ENCODE data around the gene SPEN. TPM values are rescaled to one million over a fixed set of nuclear protein-coding genes. Genes with fewer than 3 reads are reported as not detected.

SPEN gene
- total RNA-seq, 6 experiments from 2014 or later: 13.5 to 33.7 (median 23.2) TPM

GRCh38 chr1:15940110-15941043, 92.9 kb downstream of the SPEN start:
- Histone ChIP-seq H3K4me1 (peaks cover 0 to 10% (median 0%) of the 10 kb centered on the region in 4 donors), H3K9me3 (no peaks in the 10 kb centered on the region), H3K36me3 (peaks cover 0 to 79% (median 21%) of the 10 kb centered on the region in 4 donors), H3K27me3 (no peaks in the 10 kb centered on the region), H3K27ac (no peak overlapping the region), H3K4me3 (no peak overlapping the region)
- 89% methylated on average over 13 of the region's 13 CpGs for whole genome bisulfite sequencing (ENCODE audit: insufficient coverage, low coverage, low lambda C conversion rate, missing lambda C conversion rate)
- TF ChIP-seq, protein P1, sequence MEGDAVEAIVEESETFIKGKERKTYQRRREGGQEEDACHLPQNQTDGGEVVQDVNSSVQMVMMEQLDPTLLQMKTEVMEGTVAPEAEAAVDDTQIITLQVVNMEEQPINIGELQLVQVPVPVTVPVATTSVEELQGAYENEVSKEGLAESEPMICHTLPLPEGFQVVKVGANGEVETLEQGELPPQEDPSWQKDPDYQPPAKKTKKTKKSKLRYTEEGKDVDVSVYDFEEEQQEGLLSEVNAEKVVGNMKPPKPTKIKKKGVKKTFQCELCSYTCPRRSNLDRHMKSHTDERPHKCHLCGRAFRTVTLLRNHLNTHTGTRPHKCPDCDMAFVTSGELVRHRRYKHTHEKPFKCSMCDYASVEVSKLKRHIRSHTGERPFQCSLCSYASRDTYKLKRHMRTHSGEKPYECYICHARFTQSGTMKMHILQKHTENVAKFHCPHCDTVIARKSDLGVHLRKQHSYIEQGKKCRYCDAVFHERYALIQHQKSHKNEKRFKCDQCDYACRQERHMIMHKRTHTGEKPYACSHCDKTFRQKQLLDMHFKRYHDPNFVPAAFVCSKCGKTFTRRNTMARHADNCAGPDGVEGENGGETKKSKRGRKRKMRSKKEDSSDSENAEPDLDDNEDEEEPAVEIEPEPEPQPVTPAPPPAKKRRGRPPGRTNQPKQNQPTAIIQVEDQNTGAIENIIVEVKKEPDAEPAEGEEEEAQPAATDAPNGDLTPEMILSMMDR (IDR thresholded peaks at IDR 0.05): no peak
- TF ChIP-seq POLR2A (IDR thresholded peaks at IDR 0.05): no peak
- DNase-seq (no peak), ATAC-seq (no peak)
- intact Hi-C loops (cut with DNase I): no loop called here

- H3K36me3 ChIP-seq: peaks cover 0 to 80% (median 23%) of the 10 kb centered on the region in 4 donors
- H3K27ac ChIP-seq: no peak overlapping the region
- DNase-seq: no peak
Measured at GRCh38 chr1:15941044-15941840, 93.7 kb downstream of the SPEN start.

DNA sequence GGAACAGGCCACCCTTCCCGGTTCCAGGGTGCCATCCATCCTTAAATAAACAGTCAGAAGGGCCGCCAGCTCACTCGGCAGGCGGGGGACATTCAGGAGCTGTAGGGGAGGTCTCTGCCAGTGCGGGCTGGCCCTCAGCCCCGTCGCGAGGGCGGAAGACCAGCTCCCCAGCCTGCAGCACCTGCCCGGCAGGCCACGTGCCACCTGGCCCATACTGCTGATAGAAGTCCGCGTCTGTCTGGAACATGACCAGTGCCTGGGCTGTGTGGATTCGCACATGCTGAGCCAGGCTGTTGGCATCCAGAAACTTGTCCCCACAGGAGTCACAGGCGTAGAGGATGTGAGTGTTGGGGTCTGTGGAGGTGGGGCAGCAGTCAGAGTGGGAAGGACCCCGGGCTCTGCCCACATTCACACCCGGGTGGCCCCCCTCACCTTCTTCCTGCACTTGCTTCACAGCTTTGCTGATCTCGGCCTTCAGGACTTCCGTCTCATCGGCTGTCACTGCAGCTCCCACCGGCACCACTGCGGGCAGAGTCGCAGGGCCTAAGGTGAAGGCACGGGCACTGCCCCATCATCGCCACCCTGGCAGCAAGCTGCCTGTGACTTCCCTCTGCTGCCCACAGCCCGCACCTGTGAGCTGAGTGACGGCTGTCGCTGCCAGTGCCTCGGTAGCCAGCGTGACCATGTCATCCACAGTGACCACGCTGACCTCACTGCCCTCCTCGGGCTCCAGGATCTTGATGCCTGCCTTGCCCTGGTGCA, 94.6 kb downstream of the SPEN start:
- H3K27me3 ChIP-seq: no peaks in the 10 kb centered on the region
- TF ChIP-seq, protein P1 (IDR thresholded peaks at IDR 0.05): no peak
- TF ChIP-seq POLR2A (IDR thresholded peaks at IDR 0.05): no peak
- DNase-seq (peak in 1 of 3 donors; percentile 58), ATAC-seq (peak in 3 of 4 donors; percentile 4 to 32 (median 19))
- H3K27ac ChIP-seq: no peak overlapping the region
- WGBS (ENCODE audit: insufficient coverage, low coverage, low lambda C conversion rate, missing lambda C conversion rate): 59% methylated on average over 12 of the region's 32 CpGs
- peaks cover 0 to 77% (median 22%) of the 10 kb centered on the region in 4 donors for H3K36me3 ChIP-seq
- intact Hi-C loops (cut with DNase I): no loop called here
- H3K4me1 ChIP-seq: peaks cover 0 to 10% (median 0%) of the 10 kb centered on the region in 4 donors
- no peaks in the 10 kb centered on the region for H3K9me3 ChIP-seq
- no peak overlapping the region for H3K4me3 ChIP-seq

More at GRCh38 chr1:15941044-15941840, 93.7 kb downstream of the SPEN start:
- Histone ChIP-seq H3K9me3 (no peaks in the 10 kb centered on the region), H3K27me3 (no peaks in the 10 kb centered on the region), H3K4me1 (peaks cover 0 to 10% (median 0%) of the 10 kb centered on the region in 4 donors), H3K4me3 (no peak overlapping the region)
- ATAC-seq: no peak
- TF ChIP-seq, protein P1 (IDR thresholded peaks at IDR 0.05): no peak
- TF ChIP-seq POLR2A (IDR thresholded peaks at IDR 0.05): no peak
- no CpG with 5 or more reads among the region's 13 CpGs for WGBS (ENCODE audit: insufficient coverage, low coverage, low lambda C conversion rate, missing lambda C conversion rate)
- intact Hi-C loops (cut with DNase I): no loop called here
